KG1 (cell line): Measurements from ENCODE around the gene IPPK.
A peak's percentile ranks its signal among the peaks of the same experiment; 100 is the strongest.

Source experiments
- DNase-seq: peaks from one replicate; lab custom pipeline; 2025; lab: John Stamatoyannopoulos, UW

Gene IPPK

GRCh38 chr9:92669890-92670708, at the start of gene IPPK:
TSS of gene IPPK (minus strand) at chr9:92670131. CDS start at chr9:92669988, 143 bp downstream.
- DNase-seq = peak; percentile 97

- DNase-seq = no peak
Measured at GRCh38 chr9:92719028-92719647, 49.2 kb upstream of the IPPK start.

- no peak for DNase-seq
Measured at GRCh38 chr9:92718086-92719001, 48.4 kb upstream of the IPPK start.

GRCh38 chr9:92717201-92718085, 47.5 kb upstream of the IPPK start:
- DNase-seq = no peak

GRCh38 chr9:92716557-92716956, 46.6 kb upstream of the IPPK start:
- DNase-seq = peak; percentile 8

GRCh38 chr9:92715488-92716231, 45.7 kb upstream of the IPPK start:
- DNase-seq = no peak

- no peak for DNase-seq
Measured at GRCh38 chr9:92714787-92715487, 45.0 kb upstream of the IPPK start.

- DNase-seq = no peak
Measured at GRCh38 chr9:92714016-92714415, 44.1 kb upstream of the IPPK start.

- DNase-seq = no peak
Measured at GRCh38 chr9:92713528-92713927, 43.6 kb upstream of the IPPK start.

- DNase-seq = no peak
Measured at GRCh38 chr9:92712767-92713166, 42.8 kb upstream of the IPPK start.

GRCh38 chr9:92711844-92712243, 41.9 kb upstream of the IPPK start:
- DNase-seq = no peak

GRCh38 chr9:92711146-92711545, 41.2 kb upstream of the IPPK start:
- no peak for DNase-seq

GRCh38 chr9:92710368-92710767, 40.4 kb upstream of the IPPK start:
- DNase-seq = no peak

- no peak for DNase-seq
Measured at GRCh38 chr9:92709954-92710353, 40.0 kb upstream of the IPPK start.

- DNase-seq = no peak
Measured at GRCh38 chr9:92709240-92709639, 39.3 kb upstream of the IPPK start.

- DNase-seq = no peak
Measured at GRCh38 chr9:92707530-92707929, 37.6 kb upstream of the IPPK start.

- no peak for DNase-seq
Measured at GRCh38 chr9:92706218-92706940, 36.4 kb upstream of the IPPK start.

GRCh38 chr9:92704528-92704927, 34.6 kb upstream of the IPPK start:
- no peak for DNase-seq

- no peak for DNase-seq
Measured at GRCh38 chr9:92696619-92697018, 26.7 kb upstream of the IPPK start.
